ENCODE results near the gene LAMB4.
A peak's percentile ranks its signal among the peaks of the same experiment; 100 is the strongest.

LAMB4 gene

DNA sequence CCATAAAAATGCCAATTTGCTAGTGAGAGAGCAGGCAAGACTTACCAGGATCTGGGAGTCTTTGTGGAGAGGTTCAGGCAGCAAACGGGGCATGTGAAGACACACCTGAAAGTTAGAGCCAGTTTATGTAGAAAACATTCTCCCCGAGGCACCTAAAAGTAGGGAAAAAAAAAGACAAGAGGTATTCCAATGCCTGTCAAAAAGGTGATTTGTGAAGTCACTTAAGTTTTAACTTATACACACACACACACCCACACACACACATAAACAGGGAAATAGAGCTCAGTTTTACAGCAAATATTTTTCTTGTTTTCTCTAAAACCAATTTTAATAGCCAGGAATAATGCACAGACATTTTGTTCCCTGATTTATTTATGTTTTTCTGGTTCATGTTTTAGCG, at the start of gene LAMB4:
Gene LAMB4, minus strand, starts transcription at position 101 of the 400 bp plus-strand sequence. CDS start 7,197 bp downstream, outside the sequence.
- DNase-seq = no peak

DNA sequence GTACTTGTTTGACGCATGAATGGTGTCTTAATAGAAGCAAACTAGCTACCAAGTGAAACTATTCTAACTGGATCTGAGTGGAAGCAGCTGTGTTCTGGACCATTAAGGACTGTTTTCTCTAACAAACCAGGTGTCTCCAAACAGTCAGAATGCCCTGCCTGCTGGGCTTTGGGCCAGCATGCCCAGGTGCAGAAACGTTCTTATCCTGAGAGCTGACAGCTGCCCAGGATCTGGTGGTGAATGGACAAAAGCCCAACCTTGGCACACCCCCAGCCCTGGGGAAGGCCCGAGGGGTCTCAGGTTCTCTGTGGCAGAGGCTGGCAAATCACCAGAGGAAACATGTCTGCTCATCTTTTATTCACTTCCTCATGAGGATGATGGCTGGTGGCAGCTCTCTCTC, 48.2 kb upstream of the LAMB4 start:
- DNase-seq = peak in 3 of 51 donors; percentile 2 to 19 (median 6)

DNA sequence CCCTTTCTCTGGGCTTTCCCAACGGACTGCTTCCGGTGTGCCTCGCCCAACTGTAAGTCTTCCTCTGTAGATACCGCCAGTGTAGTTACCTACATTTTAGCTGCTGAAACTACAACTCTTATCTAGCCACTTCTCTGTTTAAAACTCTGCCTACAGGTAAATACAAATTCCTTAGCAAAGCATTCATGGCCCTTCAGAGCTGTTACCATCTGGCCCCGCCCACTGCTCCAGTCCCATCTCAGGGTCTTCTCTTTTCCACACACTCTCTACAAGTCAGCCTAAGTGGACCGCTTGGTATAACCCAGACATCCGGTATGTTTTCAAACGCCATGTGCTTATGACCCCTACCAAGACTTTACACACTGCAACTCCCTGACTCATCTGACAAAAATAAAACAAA, 41.0 kb upstream of the LAMB4 start:
- no peak for DNase-seq

GRCh38 chr7:108170251-108170650, 40.1 kb upstream of the LAMB4 start:
- no peak for DNase-seq

DNA sequence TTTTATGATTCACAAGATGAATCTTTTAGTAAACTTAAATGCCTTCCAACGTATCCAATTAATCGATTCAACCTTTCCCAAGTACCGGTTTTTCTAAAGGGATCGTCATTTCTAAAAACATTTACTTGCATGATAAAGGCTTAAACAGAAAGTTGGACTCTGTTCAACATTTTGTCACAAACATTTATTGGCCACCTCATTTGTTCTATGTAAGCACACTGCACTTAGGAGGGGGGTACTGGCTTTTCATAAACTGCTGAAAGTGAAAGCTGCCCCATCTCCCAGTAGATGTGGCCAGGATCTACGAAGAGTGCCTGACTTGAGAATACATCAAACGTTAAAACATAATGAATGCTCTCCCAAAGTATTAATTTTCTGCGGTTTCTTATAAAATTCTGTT, 37.3 kb upstream of the LAMB4 start:
- DNase-seq = no peak

DNA sequence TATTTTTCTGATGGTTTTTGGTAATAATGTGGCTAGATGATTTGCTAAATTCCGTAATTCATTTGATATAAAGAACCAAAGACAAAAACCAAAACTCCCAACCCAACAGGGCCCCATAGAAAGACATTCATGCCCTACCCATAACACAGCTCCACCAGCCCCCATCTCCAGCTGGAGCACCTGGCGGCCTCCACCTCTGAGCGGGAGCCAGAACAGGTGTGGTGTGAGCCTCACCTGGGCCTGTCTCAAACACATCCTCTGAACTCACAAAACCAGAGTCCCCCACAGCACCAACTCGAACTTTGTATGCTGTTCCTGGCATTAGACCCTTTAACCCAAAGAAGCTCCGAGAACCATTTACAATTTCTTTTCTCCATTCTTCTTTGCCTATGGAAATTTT, 36.5 kb upstream of the LAMB4 start:
- DNase-seq = no peak

DNA sequence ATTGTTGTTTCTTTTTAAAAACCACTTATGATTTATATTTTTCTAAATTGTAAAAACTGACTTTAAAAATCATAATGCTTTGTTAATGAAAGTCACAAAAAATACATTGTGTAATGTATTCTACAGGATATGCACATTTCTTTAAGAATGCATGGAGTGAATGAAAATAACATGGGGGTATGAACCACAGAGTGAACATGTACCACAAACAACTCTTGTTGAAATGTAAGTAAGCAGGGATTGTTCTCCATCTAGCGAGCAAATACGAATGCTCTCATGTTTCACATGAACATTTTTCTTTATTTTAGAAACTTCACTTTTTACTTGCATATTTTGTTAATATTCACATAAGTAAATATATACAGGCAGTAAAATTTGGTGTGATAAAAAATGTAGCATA, 35.6 kb upstream of the LAMB4 start:
- DNase-seq = no peak

- no peak for DNase-seq
Measured at GRCh38 chr7:108164946-108165345, 34.8 kb upstream of the LAMB4 start.

DNA sequence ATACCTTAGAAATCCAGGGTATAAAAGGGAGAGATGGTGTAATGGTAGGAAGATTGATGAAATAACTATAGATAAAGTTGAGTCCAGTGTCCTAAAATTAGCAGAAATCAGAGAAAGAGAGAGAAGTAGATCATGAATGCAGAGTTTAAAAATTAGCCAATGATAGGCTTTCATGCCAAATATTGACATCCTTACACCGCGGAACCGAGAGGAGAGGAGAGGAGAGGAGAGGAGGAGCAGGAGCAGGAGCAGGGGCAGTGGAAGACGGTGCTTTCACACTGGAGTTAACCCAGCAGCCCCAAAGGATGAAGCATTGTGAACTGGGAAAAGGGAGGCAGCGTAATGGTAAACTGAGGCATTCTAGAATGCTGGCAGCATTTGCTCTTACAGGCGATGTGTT, 34.2 kb upstream of the LAMB4 start:
- no peak for DNase-seq

DNA sequence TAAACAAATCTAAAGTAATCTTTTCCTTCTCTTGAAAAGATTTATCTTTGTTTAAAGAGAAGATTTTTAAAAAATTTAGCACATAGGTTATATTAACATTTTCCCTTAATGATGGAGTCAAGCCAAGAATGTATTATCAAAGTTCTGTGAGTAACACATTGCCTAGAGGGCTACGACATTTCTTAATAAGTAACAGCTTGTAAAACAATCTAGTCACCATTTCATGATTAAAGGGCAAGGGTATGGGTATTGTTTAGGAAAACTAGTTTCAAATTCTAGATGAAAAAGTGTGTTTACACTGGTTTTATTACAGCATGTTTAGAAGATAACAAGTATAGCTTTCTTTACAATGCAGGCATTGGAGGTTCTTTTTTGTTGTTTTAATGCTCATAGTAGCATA, 28.6 kb upstream of the LAMB4 start:
- no peak for DNase-seq

DNA sequence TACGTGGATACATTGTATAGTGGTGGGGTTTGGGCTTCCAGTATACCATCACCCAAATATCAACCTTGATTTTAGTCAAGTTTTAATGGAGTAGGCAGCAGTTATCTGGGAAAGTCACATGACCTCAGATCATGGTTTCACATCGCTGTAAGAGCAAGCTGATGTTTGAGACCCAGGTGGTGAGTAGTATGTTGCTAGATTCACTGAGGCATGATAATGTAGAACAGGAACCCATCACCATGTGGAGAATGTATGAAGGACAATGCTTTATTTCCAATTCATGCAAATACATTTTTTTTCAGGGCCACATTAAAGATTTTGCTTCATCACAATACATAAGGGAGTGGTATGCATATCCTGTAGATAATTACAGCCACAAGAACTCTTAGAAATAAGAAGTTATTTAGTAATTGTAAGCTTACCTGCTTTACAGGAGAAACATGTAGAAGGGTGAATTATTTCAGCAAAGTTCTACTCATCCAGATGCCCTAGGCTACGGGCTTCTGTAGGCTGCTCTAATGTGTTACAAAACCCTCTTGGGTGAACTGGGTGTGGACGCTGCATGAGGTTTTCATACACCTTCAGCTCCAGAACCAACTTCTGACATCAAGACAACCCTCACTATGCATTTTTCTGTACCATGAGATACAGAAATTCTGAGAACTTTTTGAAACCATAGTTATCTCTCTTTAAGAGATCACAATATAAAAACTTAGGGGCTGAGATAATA, 27.6 kb upstream of the LAMB4 start:
- no peak for DNase-seq

DNA sequence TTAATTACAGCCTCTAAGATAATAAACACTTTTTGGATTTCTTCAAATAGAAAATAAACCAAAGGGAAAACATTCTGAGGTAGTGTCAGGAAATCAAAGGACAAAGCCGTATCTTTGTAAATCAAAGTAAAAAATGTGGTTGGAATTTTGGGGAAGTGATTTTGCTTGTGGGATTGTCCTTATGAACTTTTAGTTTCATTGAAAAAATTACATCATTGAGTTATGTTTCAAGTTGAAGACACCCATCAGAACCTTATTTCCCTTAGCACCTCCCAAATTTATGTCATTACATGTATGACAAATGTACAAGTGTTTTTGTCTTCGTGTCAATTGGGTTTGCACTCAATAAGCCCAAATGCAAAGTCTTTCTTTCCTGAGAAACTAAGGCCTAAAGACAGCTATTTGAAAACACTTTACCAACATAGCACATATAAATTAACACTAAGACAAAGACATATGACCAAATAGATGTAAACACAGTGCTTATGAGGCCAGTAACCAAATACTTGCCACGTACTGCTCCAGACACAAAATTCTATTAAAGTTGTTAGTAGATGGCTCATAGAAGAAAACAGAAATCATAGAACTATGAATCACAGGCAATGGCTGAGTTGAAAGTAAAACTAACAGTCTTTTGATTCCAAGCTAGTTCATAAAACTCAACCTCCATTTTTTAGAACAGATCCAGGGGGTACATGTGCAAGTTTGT, 26.9 kb upstream of the LAMB4 start:
- no peak for DNase-seq

DNA sequence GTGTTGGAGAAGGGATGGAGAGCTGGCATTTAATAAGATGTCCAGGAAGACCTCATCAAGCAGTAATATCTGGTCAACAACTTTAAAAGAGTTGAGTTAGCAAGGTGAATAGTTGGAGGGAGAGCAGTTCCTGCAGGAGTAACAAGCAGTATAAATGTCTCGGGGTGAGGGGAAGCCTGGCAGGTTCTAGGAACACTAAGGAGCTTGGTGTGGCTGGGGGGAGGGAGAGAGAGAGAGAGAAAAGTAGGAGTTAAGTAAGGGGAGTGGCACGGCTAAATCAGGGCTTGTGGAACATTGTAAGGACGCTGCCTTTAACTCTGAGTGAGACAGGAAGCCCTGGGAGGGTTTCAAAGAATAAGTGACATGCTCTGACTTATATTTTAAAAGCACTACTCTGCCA, 22.0 kb upstream of the LAMB4 start:
- no peak for DNase-seq

- no peak for DNase-seq
Measured at GRCh38 chr7:108149908-108150307, 19.7 kb upstream of the LAMB4 start.

DNA sequence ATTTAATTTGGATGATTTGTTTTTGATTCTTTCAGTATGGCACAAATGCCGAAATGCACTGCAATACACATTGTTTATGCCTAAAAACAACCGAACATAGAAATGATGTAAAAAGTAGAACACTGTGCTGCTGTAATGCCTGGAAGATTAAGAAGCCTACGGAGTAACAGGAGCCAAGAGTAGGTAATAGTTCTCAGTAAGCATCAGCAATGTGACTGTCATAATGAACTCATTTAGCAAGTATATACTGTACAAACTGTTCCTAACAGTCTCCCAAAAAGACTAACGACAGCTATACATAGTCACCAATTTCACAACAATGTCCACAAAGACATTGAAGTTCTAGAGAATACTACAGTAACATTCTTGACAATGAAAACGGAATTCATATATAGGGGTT, 19.0 kb upstream of the LAMB4 start:
- DNase-seq = no peak

DNA sequence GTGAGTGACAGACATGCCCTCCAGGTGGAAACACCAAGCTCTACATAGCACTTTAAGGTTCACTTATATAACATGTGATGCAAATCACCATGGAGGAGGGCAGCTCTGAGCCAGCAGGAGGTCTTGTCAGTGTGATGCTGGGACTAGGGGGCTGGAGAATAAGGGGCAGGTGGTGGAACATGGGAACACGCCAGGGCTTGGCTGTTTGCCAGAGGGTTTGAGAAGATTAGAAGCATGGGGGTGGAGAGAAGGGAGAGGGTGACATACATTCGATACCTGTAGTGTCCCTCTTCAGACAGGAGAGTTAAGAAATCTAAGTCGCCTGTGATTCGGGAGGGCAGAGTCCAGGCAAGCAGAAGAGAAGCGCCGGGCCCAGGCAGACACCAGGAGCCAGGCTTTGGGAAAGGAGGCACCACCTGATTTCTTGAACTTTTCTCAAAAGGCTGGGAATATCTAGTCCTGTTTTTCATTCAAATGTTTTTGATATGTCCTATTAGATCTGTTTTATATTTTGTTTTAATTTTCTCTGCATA, 16.9 kb upstream of the LAMB4 start:
- DNase-seq = no peak

DNA sequence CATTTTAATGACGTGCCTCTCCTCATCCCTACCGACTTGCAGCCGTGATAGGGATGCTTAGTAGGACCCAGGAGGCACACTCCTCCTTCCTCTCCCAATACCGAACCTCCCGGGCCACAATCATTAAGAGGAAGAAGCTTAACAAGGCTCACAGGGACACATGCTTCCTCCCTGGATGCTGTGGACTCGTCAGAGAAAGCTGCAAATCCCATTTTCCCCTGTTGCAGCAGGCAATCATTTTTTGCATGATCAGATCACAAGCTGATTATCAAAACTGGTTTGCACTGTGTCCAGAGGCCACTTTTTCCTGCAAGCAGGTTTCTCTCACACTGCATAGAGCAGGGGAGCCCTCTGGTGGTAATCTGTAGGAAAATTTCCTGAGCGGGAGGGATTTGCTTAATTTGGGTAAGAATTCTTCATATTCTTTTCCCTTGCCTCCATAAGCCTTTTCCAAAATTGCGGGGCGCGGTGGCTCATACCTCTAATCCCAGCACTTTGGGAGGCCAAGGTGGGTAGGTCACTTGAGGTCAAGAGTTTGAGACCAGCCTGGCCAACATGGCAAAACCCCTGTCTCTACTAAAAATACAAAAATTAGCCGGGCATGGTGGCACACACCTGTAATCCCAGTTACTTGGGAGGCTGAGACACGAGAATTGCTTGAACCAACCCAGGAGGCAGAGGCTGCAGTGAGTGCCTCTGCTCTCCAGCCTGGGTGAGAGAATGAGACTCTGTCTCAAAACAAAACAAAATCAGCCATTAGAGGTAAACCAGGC, 16.1 kb upstream of the LAMB4 start:
- peak in 38 of 51 donors; percentile 2 to 88 (median 25) for DNase-seq

- no peak for DNase-seq
Measured at GRCh38 chr7:108145401-108145800, 15.2 kb upstream of the LAMB4 start.

DNA sequence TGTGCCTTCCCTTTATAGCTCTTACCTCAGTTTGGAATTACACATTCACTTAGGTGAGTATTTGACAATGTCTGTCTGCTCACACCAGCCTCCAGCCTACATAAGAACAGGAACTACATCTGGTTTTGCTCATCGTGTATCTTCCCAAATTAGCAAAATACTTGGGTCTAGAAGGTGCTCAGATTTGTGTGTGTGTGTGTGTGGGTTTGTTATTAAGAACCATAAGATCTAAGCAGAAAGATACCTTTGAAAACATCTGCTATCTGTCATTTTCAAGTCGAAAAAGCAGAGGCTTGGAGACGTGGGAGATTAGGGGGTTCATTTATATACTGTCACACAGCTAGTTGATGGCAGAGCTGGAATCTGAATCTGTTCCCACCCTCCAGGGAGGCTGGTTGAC, 14.8 kb upstream of the LAMB4 start:
- DNase-seq = peak in 1 of 51 donors; percentile 12

- no peak for DNase-seq
Measured at GRCh38 chr7:108143658-108144420, 13.7 kb upstream of the LAMB4 start.

DNA sequence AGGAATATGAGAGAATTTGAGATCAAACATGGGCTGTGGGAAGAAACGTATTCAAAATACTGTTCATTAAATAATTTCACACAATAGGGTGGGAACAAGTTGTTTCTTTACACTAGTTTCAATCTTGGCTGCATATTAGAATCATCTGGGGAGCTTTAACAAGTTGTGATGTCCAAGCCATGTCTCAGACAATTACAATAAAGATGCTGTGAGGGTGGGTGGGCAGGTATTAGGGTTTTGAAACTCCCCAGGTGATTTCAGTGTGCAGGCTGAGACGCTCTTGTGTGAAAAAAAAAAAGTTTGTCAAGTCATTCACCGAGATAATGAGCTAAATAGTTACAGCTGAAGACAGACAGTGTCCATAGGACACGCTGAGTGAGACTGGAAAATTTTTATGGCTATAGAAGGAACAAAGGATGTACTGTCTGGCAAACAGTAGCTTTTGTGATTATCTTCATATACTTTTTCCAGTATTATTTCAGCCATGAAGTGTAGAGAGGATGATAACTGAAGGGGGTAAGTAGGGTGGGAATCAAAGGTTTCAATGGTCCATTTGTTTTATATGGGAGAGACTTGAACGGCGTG, 12.6 kb upstream of the LAMB4 start:
- DNase-seq = no peak

All from hypothalamus (tissue), 51 donors.